Measurements from ENCODE around the gene TAF10.

GRCh38 chr11:6625156-6625831 lies 13.3 kb upstream of the TAF10 start:
- TF ChIP-seq CTCF (conservative IDR thresholded peaks at IDR 0.05) (no peak), EZH2 (IDR thresholded peaks at IDR 0.05; ENCODE audit: low read depth) (no peak)

Data from PC-9 (cell line).